NCI-H1694 treated with DMSO at 0.1 percent for 48 hours (cell line): ENCODE results near the gene WDR54.
"Not testable (repeated sequence)": the region's sequence is repeated elsewhere in the genome, so short reads cannot be mapped to it uniquely, and the experiment has no call there.

Experiments
- DNase-seq: peaks from one replicate; lab custom pipeline; 2025; lab: John Stamatoyannopoulos, UW

WDR54 gene

DNA sequence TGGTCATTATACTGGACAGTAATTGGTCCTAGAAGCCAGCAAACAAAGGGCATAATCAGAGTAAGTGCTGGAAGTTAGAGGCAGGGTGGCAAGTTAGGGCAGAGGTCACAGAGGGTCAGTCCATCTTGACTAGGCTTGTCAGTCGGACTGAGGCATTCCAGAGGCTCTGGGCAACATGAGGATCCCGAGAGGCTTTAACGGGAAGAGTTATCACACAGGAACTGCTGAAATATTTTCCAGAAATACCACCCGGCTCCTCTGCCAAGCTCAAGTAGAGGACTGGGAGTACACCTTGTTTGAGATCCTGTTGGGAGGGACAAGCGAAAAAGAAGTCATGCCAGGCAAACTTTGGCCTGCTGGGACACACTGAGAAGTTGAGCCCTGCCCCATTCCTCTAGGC is 13.8 kb upstream of the WDR54 start:
- no peak for DNase-seq

DNA sequence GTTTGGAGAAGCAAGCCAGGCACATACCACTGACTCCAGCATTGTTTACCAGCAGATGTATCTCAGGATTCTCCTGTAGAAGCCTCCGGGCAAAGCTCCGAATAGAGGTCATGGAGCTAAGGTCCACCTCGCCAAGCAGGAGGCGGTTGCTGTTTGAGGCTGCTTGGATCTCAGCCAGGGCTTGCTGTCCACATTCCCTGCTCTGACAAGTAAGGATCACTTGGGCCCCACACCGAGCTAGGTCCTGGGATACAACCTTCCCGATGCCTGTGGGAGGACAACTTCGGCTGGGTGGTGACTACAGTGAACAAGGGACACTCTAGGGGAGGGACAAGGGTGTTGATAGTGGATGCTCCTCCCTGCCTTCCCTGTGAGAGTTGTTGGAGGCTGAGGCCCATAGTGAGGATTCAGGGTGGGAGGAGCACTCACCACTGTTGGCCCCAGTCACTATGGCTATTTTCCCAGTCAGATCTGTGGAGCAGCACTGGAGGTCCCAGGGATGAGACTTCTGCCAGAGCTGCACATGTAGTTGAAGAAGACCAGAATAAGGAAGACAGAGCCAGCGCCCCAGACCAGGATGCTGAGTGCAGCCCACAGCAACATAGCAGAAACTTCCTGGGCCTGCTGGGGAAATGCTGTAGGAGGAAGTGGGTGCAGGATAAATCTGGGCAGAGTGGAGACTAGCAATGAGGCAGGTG is 8.4 kb upstream of the WDR54 start:
- no peak for DNase-seq

GRCh38 chr2:74414441-74414840 is 7.1 kb upstream of the WDR54 start:
- no peak for DNase-seq

DNA sequence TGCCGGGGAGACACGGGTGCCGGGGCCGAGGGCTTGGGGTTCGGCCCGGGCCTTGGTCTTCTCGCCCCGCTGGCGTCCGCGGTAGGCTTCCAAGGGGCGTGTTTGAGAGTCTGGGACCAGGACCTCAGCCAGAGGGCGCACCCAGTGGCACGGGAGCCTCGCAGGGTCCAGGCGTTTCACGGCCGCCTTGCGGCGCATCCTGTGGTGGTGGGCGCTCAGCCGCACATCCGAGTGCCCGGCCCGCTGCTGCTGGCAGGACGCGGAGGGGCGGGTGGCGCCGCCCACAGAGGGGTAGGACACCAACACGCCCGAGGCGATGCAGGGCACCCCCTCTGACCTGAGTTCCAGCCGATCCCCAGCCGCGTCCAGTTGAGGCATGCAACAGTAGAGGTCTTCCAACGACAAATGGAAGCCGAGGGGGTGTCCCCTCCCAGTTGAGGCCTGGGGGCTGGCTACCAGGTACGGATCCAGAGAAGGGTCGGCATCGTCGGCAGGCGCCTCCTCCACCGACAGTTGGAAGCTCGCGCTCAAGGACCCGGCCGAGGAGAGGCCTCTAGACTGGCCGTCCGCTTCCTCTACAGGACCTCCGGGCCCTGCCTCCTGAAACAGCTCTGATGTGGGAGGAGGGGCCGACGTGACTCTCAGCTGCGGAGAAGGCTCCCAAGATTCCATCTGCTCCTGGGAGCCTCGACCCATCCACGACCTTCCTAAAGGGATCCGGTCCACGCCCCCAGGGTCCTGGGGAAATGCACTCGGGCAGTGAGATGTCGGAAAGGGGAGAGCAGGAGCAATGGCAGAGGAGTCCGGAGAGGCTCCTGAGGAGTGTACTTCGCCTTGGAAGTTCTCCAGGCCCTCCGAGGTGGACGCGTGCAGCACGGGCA is 6.4 kb upstream of the WDR54 start:
- no peak for DNase-seq

DNA sequence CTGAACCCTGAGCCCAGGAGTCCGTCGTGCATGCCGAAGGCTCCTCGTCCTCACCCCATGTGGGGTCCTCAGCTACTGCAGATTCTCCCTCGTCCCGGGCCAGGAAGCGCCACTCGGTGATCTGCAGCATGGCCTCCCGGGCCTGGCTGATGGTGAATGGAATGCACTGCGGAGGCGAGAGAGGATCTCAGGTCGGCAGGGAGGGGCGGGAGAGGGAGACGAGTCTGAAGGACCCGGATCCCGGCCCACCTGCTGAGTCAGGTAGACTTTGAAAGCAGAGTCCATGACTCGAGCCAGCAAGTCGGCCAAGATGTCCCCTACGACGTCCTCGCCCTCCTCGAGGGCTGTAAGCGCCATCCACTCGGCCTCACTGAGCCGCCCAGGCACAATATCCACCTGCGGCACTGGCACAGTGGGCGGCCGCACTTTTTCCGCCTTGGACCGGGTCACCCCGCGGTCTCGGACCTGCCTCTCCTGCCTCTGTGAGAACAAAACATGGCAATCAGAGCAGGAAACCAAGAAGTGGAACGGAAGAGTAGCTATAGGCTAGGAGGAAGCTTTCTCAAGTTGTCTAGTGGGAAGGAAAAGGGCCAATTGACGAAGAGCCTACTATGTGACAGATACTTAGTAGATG is 5.7 kb upstream of the WDR54 start:
- no peak for DNase-seq

DNA sequence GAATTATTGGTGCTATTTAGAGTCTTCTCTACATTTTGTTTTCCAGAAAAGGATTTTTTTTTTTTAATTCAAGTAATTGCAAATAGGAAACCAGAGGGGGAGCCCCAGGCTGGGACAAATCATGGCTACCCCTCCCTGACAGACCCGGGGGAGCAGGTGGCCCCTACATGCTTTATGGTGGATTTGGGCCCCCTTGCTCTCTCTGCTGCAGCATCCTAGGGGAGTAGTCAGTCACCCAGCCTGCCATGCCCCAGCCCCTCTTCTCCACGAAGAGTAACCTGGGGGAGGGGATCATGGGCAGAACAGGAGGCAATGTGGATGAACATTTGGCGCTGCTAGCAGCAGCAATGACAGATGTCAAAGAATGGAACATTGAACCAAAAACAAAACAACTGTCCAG is 4.8 kb upstream of the WDR54 start:
- DNase-seq: peak; percentile 61

DNA sequence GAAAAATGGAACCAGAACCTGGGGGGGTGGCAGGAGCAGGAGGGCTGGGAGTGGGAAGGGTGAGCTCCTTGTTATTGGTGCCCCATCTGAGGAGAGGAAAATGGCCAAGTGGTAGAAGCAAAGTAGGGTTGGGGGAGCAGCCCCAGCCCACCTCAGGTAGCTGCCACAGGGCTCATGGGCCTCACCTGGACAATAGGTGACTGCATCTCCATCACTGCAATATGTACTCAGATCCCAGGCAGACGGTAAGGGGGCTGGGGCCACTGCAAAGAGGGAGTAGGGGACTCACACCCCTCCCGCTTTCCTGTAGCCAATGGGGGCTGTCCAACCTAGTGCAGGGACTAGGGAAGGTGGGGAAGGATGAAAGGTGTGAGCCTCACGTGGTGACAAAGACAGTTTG is 4.3 kb upstream of the WDR54 start:
- no peak for DNase-seq

DNA sequence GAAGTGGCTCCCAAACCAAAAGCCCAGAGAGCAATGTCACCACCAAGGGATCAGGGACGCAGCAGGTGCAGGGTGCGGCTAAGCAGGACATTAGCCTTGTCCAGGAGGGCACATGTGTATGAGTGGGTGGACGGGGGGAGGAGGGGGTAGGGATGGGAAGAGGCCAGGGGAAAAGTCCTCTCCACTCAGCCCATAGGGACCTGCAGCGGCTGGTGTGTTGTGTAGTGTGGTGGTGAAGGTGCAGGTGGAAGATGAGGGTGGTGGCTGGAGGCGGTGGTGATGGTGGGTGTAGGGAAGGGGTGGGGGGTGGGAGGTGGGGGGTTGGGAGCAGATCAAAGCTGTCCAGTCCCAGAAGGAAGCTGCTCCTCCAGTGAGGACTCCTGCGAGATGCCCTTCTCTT is 3.8 kb upstream of the WDR54 start:
- no peak for DNase-seq

DNA sequence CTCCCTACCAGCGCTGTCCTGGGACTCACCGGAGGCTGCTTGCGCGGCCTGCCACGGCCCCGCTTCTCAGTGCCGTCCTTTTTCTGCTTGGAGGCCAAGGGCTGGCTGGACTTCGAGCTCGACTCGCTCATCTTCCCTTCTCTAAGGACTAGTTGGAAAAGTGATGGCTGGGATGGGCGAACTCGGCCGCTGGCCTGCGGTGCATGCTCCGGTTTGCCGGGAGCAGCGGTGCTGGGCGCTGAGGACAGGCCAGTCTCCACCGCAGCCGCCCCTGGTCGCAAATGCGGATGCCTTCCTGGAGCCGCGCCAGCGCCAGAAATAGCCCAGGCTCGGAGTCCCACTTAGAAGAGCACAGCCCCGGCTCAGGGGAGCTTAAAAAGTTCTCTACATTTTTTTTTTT is 3.2 kb upstream of the WDR54 start:
- no peak for DNase-seq

DNA sequence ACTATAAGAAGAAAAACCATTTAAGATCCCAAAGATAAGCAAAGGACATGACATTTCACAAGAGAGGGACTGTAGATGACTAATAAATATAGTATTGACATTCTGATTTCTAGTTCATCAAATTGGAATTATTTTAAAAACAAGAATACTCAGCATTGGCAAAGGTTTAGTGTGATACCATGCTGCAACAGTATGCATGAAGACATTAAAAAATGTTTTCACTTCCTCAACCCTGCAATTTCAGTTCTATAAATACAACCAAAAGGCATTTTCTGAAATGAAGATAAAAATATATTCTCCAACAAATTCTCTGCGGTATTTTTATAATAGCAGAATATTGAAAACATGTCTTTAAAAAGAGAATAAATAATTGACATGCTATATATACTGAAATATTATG is 2.2 kb upstream of the WDR54 start:
- no peak for DNase-seq

GRCh38 chr2:74420006-74420405 is 1.5 kb upstream of the WDR54 start:
- DNase-seq: no peak

DNA sequence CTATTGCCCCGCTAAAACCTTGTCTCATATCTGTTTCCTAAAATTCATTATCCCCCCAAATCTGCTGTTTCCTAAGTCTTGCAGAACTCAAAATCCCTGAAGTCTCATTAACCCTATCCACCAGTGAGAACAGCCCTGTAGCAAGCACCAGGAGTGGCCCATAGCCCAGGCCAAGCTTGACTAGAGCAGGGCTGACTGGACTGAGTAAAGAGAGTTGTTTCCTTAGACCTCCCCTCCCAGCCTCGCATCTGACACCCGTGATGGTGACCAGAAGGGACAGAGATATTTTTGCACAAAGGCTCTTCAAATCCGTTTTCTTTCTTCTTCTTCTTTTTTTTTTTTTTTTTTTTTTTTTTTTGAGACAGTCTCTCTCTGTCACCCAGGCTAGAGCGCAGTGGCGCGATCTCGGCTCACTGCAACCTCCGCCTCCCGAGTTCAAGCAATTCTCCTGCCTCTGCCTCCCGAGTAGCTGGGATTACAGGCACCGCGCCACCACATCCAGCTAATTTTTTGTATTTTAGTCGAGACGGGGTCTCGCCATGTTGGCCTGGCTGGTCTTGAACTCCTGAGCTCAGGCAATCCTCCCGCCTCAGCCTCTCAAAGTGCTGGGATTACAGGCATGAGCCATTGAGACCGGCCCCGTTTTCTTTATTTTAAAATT is 957 bp upstream of the WDR54 start:
- DNase-seq: not testable (repeated sequence)

DNA sequence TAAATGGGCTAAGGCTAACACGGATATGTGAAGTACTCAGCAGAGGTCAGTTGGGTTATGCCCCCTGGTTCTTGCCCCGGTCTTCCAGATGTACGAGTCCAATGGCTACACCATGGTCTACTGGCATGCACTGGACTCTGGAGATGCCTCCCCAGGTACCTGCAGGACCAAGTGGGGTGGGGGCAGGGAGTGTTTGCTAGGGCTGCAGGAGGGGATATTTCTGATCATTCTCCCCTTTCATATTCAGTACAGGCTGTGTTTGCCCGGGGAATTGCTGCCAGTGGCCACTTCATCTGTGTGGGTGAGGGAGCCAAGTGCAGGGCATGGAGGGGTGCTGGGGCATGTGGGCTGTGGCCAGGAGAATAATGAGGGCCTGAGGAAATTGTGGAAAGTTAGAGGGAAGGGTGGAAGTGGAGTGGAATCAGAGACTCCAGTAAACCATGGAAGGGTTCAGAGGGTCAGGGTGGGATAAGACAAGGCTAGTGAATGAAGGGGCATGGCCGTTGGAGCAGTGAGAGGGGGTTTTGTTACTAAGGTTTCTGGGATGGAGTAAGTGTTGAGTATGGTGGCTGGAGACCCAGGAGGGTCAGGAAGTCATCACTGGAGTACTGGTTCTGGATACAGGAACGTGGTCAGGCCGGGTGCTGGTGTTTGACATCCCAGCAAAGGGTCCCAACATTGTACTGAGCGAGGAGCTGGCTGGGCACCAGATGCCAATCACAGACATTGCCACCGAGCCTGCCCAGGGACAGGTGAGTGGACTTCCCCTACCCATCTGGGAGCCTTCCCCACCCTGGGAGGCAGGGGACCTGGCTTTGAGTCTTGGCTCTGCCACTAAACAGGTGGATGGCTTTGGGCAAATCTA is 1.9 kb downstream of the WDR54 start:
- no peak for DNase-seq

DNA sequence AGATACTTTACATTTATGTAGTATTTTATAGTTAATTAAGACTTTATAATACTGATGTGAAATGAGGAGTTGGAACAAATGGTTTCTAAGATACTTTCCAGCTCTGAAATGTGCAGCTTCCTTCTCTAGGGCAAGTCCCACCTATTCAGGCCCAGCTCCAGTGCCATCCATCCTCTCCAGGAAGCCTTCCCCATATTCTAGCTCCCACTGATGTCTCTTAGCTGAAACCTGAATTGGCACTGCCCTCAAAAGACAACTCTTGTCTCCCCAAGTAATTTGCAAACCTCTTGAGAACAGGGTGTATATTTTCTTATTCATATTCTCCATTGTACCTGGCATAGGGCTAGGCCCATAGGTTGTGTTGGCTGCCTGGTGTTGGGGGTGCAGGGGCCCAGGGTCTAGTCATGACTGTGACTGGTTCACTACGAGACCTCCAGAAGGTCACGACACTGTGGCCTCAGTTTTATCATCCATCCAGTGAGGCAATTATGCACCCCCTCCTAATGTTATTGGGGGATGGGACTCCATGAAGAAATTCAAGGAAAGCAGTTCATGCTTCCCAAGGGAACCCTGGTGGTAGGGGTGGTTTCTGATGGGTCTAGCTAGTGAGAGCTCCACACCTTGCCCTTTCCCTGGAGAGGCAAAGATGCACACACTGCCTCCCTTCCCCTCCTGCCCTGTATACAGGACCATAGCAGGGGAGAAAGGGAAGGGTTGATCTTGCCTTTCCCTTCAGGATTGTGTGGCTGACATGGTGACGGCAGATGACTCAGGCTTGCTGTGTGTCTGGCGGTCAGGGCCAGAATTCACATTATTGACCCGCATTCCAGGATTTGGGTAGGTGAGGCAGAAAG is 2.8 kb downstream of the WDR54 start:
- DNase-seq: no peak

DNA sequence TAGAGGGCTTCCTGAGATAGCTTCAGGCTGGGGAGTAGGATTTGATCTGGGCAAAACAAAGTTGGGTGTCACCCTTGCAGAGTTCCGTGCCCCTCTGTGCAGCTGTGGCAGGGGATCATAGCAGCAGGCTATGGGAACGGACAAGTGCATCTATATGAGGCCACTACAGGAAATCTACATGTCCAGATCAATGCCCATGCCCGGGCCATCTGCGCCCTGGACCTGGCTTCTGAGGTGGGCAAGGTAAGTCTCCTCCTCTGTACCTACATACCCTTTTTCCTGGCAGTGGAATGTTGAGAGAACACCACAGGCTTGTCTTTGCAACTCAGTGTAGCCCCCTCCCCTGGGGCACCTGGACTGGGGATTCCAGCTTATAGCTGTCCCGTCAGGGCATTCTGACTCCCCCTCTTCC is 3.5 kb downstream of the WDR54 start:
- no peak for DNase-seq

DNA sequence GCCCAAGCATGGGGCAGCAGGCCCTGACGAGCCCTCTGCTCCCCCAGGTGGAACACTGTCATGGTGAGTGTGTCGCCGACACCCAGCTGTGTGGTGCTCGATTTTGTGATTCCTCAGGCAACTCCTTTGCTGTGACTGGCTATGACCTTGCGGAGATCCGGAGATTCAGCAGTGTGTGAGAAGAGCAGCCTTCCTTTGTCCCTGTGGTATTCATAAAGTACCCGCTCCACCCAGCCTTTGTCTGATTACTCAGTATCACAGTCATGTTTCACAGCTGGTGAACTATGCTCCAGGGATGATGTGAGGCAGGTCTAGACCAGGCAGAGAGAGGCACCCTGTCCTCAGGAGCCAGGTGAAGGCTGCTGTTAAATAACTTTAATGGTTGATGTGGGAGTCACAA is 4.0 kb downstream of the WDR54 start:
- DNase-seq: no peak

DNA sequence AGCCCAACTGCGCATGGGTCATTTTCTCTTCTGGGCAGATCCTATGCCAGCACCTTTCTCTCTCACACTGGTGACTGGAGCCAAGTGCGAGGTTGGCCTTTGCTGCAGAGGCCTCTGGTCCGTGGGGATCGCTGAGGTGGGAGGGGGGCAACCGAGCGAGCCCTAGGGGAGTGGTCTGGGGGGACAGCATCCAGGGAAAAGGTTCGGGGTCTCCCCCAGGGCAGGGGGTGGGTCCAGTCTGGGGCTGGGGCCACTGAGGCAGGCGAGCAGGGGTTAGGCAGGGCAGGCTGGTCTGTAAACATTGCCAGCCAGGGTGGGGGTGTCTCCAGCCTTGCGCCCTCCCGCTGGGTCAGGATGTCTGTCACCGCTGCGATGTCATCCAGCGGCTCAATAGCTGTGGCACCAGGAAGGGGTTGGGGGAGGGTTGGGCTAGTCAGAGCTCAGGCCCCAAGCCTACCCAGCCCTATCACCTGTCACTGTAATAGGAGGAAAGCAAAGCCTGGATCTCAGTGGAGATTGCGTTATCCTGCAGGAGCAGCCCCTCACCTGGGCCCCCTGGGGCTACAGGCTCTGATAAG is 4.7 kb downstream of the WDR54 start:
- DNase-seq: no peak

DNA sequence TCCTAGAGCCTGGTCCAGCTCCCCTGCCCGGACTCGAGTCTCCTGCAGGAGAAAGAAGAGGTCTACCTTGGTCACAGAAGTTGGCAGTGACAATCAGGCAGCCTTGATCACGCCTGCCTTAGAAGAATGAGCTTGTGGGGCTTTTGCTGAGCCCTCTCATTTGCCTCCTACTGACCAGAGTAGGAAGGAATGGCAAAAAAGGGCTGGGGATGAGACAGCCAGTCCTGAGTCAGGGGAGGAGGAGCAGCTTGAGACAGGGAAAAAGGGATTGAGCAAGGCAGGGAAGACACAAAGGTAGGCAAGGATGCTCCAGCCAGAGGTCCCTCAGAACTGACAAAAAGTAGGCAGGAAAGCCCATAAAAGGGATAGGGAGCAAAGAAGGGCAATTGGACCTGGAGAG is 6.0 kb downstream of the WDR54 start:
- DNase-seq: no peak

DNA sequence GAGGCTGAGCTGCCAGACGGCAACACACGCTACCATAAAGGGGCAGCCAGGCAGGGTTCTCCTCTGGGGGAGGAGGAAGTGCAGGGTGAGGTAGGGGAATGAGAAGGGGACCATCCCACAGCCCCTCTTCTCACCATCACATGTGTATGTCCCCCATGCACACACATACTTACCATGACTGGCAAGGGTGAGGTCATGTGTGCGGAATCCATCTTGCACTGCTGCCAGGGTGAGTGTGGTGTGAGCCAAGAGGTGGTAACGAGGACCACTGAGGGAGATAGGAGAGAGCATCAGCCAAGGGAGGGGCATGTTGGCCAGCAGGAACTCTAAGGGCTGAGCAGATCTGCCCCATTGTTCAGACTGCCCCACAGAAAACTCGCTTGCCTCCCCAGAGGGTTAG is 7.1 kb downstream of the WDR54 start:
- DNase-seq: no peak
